ENCODE measurements around the gene DHX40. TPM values are rescaled to one million over a fixed set of nuclear protein-coding genes. Genes with fewer than 3 reads are reported as not detected.

Gene DHX40
- total RNA-seq, 4 donors from 2014 or later, result 10.5 to 42.0 (median 25.0) TPM

- no peaks in the 10 kb centered on the region for H3K9me3 ChIP-seq
- DNase-seq, result no peak
- peaks cover 0 to 43% (median 4%) of the 10 kb centered on the region in 3 donors for H3K36me3 ChIP-seq
- intact Hi-C loops (cut with DNase I), result no loop called here
- H3K27ac ChIP-seq, result peak overlapping the region in 2 of 4 donors; percentile 25 to 41
- WGBS, 2 donors, result 34 to 42% methylated on average over 1 of the region's 1 CpG
- no peak for TF ChIP-seq POLR2A (IDR thresholded peaks at IDR 0.05)
- TF ChIP-seq CTCF (IDR thresholded peaks at IDR 0.05), result no peak
- H3K27me3 ChIP-seq, result no peaks in the 10 kb centered on the region
- peaks cover 11 to 56% (median 19%) of the 10 kb centered on the region in 3 donors for H3K4me1 ChIP-seq
- H3K4me3 ChIP-seq, result no peak overlapping the region
Measured at GRCh38 chr17:59642565-59642964, 77.2 kb downstream of the DHX40 start.

DNA sequence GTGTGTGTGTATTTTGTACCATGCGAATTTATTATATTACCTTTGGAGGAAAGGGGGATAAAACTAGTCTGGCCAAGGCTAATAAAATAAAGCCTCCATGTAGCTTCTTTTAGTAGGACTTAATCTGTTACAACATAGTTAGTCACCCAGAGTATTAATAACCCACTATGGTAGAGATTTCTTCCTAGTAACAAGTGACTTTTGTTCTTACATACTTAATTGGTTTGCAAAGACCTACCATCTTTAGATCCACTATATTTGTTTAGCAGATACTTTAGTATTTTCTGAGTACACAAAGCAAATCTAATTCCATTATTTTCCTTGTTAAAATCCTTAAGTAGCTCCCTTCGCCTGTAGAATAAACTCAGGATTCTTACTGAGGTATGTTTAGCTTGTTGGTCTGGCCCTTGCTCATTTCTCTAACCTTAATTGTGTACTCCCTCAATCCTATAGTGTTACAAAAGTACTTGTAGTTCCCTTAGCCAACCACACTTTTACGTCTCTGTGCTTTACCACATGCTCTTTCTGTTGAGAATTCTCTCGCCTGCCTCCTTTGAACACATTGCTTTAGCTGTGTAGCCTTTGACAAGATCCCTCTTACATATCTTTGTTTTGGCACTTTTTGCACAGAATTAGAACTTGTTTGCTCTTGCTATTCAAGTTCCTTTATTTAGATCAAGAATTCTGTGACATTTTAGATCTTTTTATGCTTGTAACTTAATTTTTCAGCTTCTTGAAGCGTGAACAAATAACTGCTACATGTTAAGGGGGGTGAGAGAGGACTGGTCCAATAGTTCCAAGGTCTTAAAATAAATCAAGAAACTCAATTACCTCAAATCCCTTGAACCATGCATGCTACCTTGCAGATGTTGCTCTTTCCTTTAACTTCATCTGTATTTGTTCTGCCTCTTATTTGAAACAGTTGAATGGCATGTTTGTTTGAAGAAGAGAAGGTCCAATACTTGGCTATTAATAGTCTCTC is 78.0 kb downstream of the DHX40 start:
- no peak for TF ChIP-seq CTCF (IDR thresholded peaks at IDR 0.05)
- Histone ChIP-seq H3K27me3 (no peaks in the 10 kb centered on the region), H3K36me3 (peaks cover 0 to 52% (median 4%) of the 10 kb centered on the region in 3 donors), H3K9me3 (no peaks in the 10 kb centered on the region), H3K4me1 (peaks cover 11 to 48% (median 19%) of the 10 kb centered on the region in 3 donors), H3K4me3 (no peak overlapping the region), H3K27ac (no peak overlapping the region)
- DNase-seq, result no peak
- WGBS, 2 donors, result 70 to 76% methylated on average over 5 of the region's 5 CpGs
- intact Hi-C loops (cut with DNase I), result no loop called here

DNA sequence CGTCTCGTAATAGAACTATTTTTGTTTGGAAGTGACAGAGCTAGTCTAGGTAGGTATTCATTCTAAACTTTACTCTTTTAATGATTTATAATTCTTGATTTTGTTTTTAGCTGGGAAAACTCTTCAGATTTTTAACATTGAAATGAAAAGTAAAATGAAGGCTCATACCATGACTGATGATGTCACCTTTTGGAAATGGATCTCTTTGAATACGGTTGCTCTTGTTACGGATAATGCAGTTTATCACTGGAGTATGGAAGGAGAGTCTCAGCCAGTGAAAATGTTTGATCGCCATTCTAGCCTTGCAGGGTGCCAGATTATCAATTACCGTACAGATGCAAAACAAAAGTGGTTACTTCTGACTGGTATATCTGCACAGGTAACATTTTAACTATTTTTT is 81.9 kb downstream of the DHX40 start:
- H3K27me3 ChIP-seq, result no peaks in the 10 kb centered on the region
- no peak overlapping the region for H3K4me3 ChIP-seq
- DNase-seq, result no peak
- H3K27ac ChIP-seq, result no peak overlapping the region
- no peaks in the 10 kb centered on the region for H3K9me3 ChIP-seq
- intact Hi-C loops (cut with DNase I), result no loop called here
- H3K4me1 ChIP-seq, result peaks cover 3 to 17% (median 10%) of the 10 kb centered on the region in 3 donors
- 86 to 88% methylated on average over 6 of the region's 6 CpGs for WGBS, 2 donors
- TF ChIP-seq POLR2A (IDR thresholded peaks at IDR 0.05) (no peak), CTCF (IDR thresholded peaks at IDR 0.05) (no peak)
- H3K36me3 ChIP-seq, result peaks cover 4 to 81% (median 9%) of the 10 kb centered on the region in 3 donors

GRCh38 chr17:59649886-59650285 is 84.5 kb downstream of the DHX40 start:
- H3K27me3 ChIP-seq, result no peaks in the 10 kb centered on the region
- no peak overlapping the region for H3K27ac ChIP-seq
- intact Hi-C loops (cut with DNase I), result no loop called here
- no peaks in the 10 kb centered on the region for H3K4me1 ChIP-seq
- H3K36me3 ChIP-seq, result peaks cover 4 to 97% (median 16%) of the 10 kb centered on the region in 3 donors
- no peaks in the 10 kb centered on the region for H3K9me3 ChIP-seq
- no peak for DNase-seq
- TF ChIP-seq POLR2A (IDR thresholded peaks at IDR 0.05), result no peak
- no peak for TF ChIP-seq CTCF (IDR thresholded peaks at IDR 0.05)
- H3K4me3 ChIP-seq, result no peak overlapping the region

GRCh38 chr17:59650642-59651041 is 85.2 kb downstream of the DHX40 start:
- no peak overlapping the region for H3K27ac ChIP-seq
- no peak overlapping the region for H3K4me3 ChIP-seq
- peaks cover 4 to 97% (median 16%) of the 10 kb centered on the region in 3 donors for H3K36me3 ChIP-seq
- H3K27me3 ChIP-seq, result no peaks in the 10 kb centered on the region
- 91 to 95% methylated on average over 1 of the region's 1 CpG for WGBS, 2 donors
- TF ChIP-seq CTCF (IDR thresholded peaks at IDR 0.05) (no peak), POLR2A (IDR thresholded peaks at IDR 0.05) (no peak)
- no peaks in the 10 kb centered on the region for H3K9me3 ChIP-seq
- no peak for DNase-seq
- intact Hi-C loops (cut with DNase I), result no loop called here
- no peaks in the 10 kb centered on the region for H3K4me1 ChIP-seq
